Raji (cell line): ENCODE data around the gene ADAMTS2.

ENCODE experiments used
- POLR2A ChIP-seq: IDR thresholded peaks from 2 replicates; pipeline ENCODE4 v1.6.1; 2011; ENCODE audit warnings: low read depth, low read length, control low read depth; ENCODE audit not compliant: insufficient read depth

The ADAMTS2 gene

DNA sequence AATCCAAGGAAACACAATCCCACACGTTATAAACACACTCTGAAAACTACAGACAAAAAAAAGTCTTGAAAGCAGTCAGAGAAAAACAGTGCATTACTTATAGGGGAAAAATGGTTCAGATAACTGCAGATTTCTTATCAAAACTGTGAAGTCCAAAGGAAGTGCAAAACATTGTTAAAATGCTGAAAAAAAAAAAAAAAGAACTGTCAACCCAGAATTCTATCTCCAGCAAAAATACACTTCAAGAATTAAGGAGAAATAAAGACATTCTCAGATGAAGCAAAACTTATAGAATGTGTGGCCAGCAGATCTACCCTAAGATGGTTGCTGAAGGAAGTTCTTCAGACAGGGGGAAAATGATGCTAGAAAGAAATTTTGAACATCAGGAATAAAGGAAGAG is 40.4 kb downstream of the ADAMTS2 start:
- TF ChIP-seq POLR2A, result no peak

DNA sequence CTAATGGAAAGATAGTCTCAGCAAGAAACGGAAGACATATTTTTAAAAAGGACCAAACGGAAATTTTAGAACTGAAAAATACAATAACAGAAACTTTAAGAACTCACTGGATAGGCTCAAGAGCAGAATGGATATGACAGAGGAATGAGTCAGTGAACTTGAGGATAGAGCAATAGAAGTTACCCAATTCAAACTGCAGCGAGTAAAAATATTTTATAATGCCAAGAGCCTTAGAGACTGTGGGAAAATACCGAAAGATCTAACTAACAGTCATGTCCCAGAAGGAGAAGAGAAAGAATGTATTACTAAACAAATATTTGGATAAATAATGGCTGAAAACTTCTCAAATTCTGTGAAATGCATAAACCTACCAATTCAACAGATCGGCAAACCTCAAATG is 40.8 kb downstream of the ADAMTS2 start:
- no peak for TF ChIP-seq POLR2A

DNA sequence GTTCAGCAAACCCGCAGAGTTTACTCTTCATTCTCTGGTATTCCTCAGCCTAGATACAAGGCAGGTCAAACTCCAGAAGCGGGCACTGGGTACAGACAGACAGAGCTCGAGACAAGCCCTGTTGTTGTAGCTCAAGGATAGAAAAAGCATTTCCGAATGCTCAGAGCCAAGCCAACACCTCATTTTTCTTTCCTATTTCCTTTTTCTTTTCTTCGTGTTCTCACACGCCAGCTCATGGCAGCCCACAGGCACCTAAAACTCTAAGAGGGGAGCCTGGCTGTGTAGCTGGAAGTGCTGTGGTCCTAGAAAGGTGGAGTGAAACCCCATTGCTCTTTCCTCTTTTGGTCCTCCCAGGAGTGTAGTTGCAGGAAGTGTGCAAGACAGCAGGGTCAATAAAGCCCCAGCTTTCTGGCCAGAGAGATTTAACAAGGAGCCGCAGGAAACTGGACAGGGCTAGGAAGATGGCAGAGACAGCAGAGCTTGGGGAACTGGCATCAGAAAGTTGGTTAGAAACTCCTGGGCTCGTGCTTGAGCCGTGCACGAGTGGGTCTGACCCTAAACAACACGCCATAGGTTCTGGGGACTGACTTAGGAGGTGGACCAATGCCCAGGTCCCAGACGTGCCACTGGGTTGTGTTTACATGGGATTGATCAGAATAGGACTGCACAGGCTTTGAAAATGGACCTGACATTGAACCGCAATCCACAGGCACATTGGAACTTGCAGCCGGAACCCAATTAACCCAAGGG is 41.6 kb downstream of the ADAMTS2 start:
- TF ChIP-seq POLR2A, result no peak

DNA sequence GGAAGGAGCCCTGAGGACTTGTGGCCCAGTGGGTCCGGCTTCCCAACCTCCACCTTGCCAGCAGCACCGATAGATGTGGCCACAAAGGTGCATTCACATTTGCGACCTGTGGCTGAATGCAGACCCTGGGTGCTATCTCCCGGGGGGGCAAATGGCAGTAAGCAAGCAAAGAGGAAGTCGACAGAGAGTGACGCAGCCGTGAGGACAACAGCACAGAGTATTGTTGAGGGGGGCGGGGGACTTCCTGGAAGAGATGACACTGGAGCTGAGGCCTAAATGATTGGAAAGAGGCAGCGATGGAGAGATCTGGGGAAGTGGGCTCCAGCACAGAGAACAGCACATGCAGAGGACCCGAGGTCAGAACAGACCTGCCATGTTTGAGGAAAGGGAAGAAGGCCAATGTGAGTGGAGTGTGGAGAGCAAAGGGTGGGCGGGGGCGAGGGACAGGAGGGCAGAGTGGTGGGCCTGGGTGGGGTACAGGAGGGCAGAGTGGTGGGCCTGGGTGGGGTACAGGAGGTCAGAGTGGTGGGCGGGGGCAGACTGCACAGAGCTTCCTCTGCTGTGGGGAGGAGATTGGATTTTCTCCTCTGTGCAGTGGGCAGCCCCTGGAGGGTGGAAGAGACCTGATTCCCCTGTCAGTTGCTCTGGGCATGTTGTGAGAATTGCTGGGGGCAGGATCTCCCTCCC is 42.6 kb downstream of the ADAMTS2 start:
- TF ChIP-seq POLR2A, result no peak

DNA sequence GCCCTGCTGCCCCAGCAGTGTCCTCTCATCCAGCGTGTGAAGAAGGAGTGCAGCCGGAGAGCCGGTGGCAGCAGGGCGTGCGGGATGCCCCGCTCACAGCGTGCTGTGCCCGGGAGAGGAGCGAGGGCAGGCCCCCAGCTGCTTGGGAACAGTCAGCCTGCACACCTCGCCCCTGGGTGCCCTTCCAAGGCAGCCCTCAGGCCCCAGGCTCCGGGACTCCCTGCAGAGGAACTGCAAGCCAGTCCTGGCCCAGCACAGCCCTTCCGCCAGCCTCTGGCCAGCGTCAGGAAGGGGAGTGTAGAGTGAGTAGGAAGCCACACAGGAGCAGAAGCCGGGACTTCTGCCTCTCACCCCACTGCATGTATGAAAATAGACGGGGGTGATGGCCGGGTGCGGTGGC is 43.5 kb downstream of the ADAMTS2 start:
- no peak for TF ChIP-seq POLR2A

DNA sequence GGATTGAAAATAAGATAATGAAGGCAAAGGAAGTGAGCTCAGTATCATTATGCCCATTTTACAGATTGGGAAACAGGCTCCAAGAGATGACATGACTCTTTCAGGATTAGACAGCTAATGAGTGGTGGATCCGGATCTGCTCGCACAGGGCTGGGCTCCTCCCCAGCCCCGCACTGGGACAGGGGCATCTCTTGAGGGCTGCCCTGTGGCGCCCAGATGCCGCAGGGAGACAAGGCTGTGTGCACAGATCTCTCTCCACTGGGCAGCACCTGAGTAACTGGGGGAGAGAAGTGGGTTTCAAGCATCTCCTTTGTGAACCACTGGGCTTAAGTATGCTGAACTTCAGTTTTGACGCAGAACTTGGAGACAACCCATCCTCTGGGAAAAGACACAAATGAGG is 43.9 kb downstream of the ADAMTS2 start:
- TF ChIP-seq POLR2A, result no peak

DNA sequence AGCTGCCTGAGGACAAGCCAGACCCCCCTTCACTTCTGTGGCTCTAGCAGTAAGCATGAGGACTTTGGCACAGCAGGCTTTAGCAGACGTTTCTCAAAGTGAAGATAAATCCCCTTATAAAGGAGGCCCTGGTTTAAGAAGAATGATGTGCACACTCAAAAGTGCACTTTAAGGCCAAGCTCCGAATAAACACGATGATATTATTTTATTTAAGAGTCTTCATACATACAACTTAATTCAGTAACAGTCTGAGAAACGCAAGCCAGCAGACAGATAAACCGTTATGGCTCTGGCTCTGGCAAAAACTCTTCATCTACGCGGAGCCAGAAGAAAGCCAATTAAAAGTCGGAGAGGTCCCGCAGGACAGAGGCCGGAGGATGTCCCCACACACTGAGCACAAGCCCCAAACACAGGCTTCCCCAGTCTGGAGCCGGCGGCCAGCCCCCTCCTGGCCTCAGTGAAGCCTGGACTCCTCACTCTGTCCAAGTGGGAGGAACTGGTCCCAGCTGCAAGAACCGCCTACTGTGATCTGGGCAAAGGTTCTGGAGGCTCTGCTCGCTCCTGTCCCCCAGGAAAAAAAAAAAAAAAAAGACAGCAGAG is 44.6 kb downstream of the ADAMTS2 start:
- no peak for TF ChIP-seq POLR2A

DNA sequence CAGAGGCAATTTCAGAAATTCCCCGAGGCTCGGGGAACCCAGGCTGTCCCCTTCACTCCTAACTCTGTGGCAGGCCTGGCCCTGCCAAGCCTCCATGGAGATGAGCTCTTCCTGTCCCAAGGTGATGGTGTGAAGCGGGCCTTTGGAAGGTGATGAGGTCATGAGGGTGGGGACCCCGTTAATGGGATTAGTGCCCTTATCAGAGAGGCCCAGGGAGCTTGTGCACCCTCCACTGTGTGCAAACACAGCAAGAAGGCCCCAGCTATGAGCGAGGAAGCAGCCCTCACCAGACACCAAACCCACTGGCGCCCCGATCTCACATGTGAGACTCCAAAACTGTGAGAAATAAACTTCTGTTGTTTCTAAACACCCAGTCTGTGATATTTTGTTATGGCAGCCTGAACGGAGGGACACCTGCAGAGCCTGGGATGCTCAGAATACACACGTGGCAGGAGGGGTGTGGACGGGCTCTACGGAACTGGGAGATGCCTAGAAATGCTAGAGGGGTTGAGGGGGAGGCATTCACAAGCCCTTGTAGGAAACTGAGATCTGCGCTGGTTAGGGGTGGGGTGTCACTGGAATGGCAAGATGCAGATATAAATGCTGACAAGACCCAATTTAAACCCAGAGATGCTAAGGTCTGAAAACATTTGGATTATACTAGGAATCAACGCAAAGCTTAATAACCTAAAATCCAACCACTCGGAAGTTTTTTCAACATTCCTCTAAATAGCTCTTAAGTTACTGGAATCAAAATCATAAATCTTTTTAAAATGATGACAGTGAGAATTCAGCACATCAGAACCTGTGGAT is 46.9 kb downstream of the ADAMTS2 start:
- TF ChIP-seq POLR2A, result no peak

DNA sequence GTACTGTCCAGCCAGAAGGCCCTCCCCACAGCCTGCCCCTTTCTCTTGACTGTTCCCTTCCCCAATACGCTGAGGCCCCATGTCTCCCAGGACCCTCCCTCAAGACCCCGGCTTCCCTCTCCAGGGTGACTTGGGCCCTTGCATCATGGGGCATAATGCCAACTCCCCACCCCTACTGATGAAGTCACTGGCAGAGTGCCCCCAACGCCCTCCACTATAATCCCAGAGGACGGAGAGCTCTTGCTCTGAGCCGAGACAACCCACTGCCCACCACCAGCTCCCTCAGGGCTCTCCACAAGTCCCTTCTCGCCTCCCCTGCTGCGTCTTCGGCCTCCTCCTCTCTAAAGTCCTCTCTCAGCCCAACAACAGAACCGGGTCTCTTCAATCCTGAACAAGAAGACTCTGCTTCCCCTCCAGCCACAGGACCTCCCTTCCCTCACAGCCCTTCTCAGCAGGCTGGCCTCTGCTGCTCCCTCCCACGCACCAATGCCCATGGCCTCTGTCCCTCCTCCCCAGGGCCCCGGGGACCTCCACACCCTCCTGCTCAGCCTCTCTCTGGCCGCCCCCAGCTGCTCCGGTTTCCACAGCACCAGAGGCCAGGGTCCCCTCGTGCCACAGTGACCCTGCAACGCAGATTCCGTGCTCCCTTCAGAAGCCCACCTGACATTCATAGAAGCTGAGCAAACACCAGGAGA is 47.6 kb downstream of the ADAMTS2 start:
- TF ChIP-seq POLR2A, result no peak

DNA sequence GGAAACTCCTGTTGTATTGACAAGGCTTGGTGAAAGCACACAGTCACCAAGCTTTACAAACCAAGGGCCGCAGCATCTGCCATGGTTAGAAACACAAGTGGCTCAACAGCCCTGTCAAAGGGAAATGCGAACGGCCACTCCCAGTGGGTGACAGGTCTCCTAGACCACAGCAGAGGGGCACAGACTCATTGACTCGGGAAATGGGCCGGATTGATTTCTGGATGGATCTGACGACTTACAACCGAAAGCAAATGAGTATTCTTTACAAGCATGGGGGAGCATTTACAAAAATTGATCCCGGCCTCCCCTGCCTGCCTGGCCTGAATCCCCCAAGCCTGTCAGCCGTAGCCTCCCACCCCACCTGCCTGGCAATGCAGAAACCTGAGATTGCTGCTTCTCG is 48.2 kb downstream of the ADAMTS2 start:
- no peak for TF ChIP-seq POLR2A

DNA sequence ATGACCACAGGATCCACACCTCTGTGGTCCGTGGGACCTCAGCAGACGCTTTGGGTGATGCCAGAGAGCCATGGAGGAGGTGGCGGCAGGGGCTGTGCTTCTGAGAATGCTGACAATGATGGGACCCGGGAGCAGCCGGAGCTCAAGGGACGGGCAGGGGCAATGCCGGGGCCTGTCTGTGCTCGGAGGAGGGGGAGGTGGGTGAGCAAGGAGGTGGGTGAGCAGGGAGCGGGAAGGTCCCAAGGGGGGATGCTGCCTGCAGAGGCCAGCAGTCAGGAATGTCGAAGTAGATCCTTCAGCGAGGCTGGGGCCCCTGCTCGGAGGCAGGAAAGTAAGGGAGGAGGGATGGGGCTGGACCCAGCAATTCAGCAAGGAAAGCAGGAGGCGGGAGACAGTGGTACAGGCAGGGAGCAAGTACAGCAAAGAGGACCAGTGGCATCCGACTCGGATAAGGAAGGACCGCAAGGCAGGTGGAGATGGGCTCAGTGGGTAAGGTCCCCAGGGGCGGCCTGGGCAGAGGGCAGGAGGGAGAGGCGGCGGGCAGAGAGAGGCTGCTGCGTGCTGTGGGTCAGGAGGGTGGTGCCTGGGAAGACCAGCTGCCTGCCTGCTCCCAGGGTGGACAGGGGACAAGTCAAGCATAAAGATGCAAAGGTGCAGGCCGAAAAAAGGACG is 49.0 kb downstream of the ADAMTS2 start:
- no peak for TF ChIP-seq POLR2A

DNA sequence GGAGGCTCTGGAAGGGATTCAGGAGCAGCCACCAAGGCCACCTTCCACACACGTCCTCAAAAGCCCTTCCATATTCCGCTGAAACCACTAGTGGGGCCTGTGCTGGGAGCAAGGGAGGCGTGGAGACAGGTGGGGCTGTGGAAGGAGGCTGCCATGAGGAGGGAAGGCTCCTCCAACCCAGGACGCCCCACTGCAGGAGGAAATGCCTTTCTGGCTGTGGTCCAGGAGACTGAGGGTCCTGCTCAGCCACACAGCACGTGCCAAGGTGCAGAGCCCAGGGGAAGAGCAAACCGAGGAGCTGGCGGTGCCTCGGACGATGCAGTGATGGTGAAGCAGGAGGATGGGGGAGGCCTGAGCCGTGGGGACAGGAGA is 49.5 kb downstream of the ADAMTS2 start:
- no peak for TF ChIP-seq POLR2A

DNA sequence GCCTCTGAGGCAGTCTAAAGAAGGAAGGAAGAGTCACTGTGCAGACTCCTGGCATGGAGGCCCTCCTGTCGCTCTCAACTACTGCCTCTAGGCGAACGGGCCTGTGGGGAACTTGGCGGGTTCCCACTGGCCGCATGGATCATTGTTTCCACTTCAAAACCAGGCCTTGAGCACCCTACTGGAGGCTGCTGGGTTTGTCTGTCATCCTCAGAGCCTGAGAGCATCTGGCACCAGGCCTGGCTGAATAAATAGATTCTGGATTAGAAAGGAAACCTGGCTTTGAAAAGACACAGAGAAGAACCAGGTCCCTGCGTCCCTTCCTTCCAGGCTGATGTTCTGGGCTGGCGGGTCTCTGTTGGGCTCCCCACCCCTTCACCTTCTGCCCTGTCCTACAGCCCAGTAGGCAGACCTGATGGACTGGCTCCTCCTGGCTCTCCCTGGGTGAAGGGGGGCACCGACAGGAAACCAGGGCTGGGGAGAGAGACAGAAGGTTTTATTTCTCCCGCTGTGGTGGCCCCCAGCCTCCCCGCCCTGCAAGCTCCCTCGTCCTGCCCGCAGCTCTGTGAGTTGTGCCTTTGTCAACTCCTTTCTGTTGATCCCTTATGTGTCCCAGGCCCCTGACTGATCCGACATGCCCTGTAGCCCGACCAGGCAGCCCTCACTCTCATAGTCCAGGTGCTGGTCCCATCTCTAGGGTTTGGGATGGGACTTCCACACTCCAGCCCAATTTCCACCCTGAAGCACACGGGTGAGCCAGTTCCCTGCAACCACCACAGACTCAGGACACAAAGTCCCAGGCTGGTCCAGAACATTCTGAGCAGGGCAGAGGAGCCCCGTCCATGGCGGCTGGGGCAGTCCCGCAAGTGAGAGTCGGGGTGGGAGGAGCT is 50.1 kb downstream of the ADAMTS2 start:
- no peak for TF ChIP-seq POLR2A

DNA sequence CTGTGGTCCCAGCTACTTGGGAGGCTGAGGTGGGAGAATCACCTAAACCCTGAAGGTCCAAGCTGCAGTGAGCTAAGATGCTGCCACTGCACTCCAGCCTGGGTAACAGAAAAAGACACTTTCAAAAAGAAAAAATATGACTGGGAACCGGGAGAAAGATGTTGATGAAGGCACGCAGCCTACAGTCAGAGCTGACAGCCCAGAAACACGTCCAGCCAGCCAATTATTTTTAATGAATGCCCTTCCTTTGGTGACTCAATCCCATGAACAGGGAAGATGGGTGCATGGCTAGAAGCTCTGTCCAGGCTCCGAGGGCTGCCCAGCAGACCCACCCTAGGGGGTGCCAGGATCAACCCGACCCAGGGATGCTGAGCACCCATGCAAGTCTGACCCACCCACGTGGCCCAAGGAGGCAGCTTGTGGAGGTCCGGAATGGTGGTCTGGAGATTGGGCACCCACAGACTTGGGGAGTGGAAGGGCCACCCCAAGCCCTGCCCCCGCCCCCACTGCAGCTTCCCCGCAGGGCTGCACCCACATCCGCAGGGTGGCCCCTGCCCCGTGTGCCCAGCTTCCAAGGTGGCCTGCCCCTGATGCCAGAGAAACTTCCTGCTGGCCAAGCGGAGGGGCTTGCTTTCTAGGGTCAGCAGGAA is 51.0 kb downstream of the ADAMTS2 start:
- no peak for TF ChIP-seq POLR2A
